HG02642 (cell line): ENCODE data around the gene DAGLA.
"Not testable (repeated sequence)": the region's sequence is repeated elsewhere in the genome, so short reads cannot be mapped to it uniquely, and the experiment has no call there.

Experiments
- ATAC-seq: cut with Tn5 transposase; IDR thresholded peaks from one replicate; pipeline ENCODE4 v1.9.1; 2021; ENCODE audit warnings: mild to moderate bottlenecking; ENCODE audit not compliant: unreplicated experiment, poor library complexity

The DAGLA gene

GRCh38 chr11:61679893-61680621 lies at the start of gene DAGLA:
Gene DAGLA, plus strand, starts transcription at chr11:61680391. Its CDS starts 39,765 bp downstream, at chr11:61720156.
- ATAC-seq = peak; percentile 69

GRCh38 chr11:61632096-61632495 lies 48.1 kb upstream of the DAGLA start:
- no peak for ATAC-seq

- ATAC-seq = no peak
Observed at GRCh38 chr11:61635304-61635703, 44.9 kb upstream of the DAGLA start.

GRCh38 chr11:61635787-61636186 lies 44.4 kb upstream of the DAGLA start:
- ATAC-seq = no peak

GRCh38 chr11:61636676-61637075 lies 43.5 kb upstream of the DAGLA start:
- ATAC-seq = no peak

GRCh38 chr11:61637277-61637676 lies 42.9 kb upstream of the DAGLA start:
- ATAC-seq = no peak

GRCh38 chr11:61639816-61640443 lies 40.3 kb upstream of the DAGLA start:
- ATAC-seq = no peak

GRCh38 chr11:61642162-61642561 lies 38.0 kb upstream of the DAGLA start:
- no peak for ATAC-seq

GRCh38 chr11:61645179-61645868 lies 34.9 kb upstream of the DAGLA start:
- ATAC-seq = no peak

GRCh38 chr11:61647529-61647928 lies 32.7 kb upstream of the DAGLA start:
- no peak for ATAC-seq

GRCh38 chr11:61650781-61651571 lies 29.2 kb upstream of the DAGLA start:
- ATAC-seq = no peak

- no peak for ATAC-seq
Observed at GRCh38 chr11:61652135-61652534, 28.1 kb upstream of the DAGLA start.

- no peak for ATAC-seq
Observed at GRCh38 chr11:61654397-61654829, 25.8 kb upstream of the DAGLA start.

- ATAC-seq = not testable (repeated sequence)
Observed at GRCh38 chr11:61655266-61656159, 24.7 kb upstream of the DAGLA start.

- ATAC-seq = no peak
Observed at GRCh38 chr11:61656347-61657077, 23.7 kb upstream of the DAGLA start.

GRCh38 chr11:61657566-61658290 lies 22.5 kb upstream of the DAGLA start:
- ATAC-seq = no peak

- ATAC-seq = no peak
Observed at GRCh38 chr11:61659413-61660196, 20.6 kb upstream of the DAGLA start.
